DOHH2 (cell line): ENCODE data around the gene FAM174B.

ENCODE experiments used
- CTCF ChIP-seq: fragments of 200-600 bp; sonication (generic); IDR thresholded peaks from one replicate; pipeline ENCODE4 v1.5.1; 2014; ENCODE audit warnings: antibody characterized with exemption, mild to moderate bottlenecking, low read depth, low read length; ENCODE audit not compliant: poor library complexity, severe bottlenecking
- EZH2phosphoT487 ChIP-seq: fragments of 200-600 bp; sonication (generic); IDR thresholded peaks from 2 replicates; pipeline ENCODE4 v1.6.1; 2017; ENCODE audit warnings: borderline replicate concordance, mild to moderate bottlenecking, antibody characterized with exemption, low read length, moderate library complexity, mixed read lengths

DNA sequence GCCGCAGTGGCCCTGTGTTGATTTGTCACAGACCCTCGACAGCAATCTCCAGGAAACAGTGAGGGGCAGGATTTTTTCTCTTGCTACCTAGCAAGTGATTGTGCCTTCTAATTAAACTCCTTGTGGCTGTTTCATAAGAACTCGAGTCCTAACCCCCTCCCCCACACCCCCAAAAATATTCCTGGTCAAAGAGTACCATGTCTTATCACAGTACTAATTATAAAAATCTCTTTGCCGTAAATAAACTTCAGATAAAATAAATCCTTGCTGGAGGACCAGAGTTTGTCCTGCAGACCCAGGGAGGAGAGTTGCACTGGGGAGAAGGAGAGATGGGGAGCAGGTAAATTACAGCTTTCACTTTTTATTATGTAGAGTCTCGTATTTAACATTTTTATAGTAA lies 64.3 kb downstream of the FAM174B start:
- no peak for TF ChIP-seq CTCF
- TF ChIP-seq EZH2phosphoT487: no peak
